ENCODE results near the gene CLDN14.
A peak's percentile ranks its signal among the peaks of the same experiment; 100 is the strongest.

CLDN14 gene

GRCh38 chr21:36510911-36511310, 31.0 kb upstream of the CLDN14 start:
- CTCF ChIA-PET, result interaction anchor here (0.7 kb wide), 2 partner anchors 27 to 54 kb away, joined by 3 read pairs; no protein-coding TSS in a partner anchor
- POLR2A ChIA-PET (ENCODE audit: low non-redundant PET), result no interaction called here
- TF ChIP-seq CTCF (conservative IDR thresholded peaks at IDR 0.05; ENCODE audit: low read depth), result no peak
- no peak overlapping the region for H3K27ac ChIP-seq
- no peak for DNase-seq (ENCODE audit: low spot score)

GRCh38 chr21:36509973-36510664, 30.2 kb upstream of the CLDN14 start:
- DNase-seq (ENCODE audit: low spot score), result peak; percentile 63
- CTCF ChIA-PET, result interaction anchor here (0.5 to 0.7 kb wide), 4 partner anchors 195 to 419 kb away, joined by 3 to 4 read pairs (median 3); no protein-coding TSS in a partner anchor
- no peak overlapping the region for H3K27ac ChIP-seq
- POLR2A ChIA-PET (ENCODE audit: low non-redundant PET), result no interaction called here
- no peak for TF ChIP-seq CTCF (conservative IDR thresholded peaks at IDR 0.05; ENCODE audit: low read depth)

GRCh38 chr21:36508948-36509347, 29.0 kb upstream of the CLDN14 start:
- no peak for DNase-seq (ENCODE audit: low spot score)

GRCh38 chr21:36507397-36508018, 27.6 kb upstream of the CLDN14 start:
- no peak overlapping the region for H3K27ac ChIP-seq
- TF ChIP-seq CTCF (conservative IDR thresholded peaks at IDR 0.05; ENCODE audit: low read depth), result no peak
- POLR2A ChIA-PET (ENCODE audit: low non-redundant PET), result no interaction called here
- no peak for DNase-seq (ENCODE audit: low spot score)
- CTCF ChIA-PET, result interaction anchor here (1.3 kb wide), 1 partner anchor 123 kb away, joined by 3 read pairs; no protein-coding TSS in a partner anchor

More at GRCh38 chr21:36508948-36509347, 29.0 kb upstream of the CLDN14 start:
- POLR2A ChIA-PET (ENCODE audit: low non-redundant PET), result no interaction called here
- CTCF ChIA-PET, result no interaction called here
- TF ChIP-seq CTCF (conservative IDR thresholded peaks at IDR 0.05; ENCODE audit: low read depth), result no peak
- no peak overlapping the region for H3K27ac ChIP-seq

- no peak for DNase-seq (ENCODE audit: low spot score)
- ChIA-PET POLR2A (ENCODE audit: low non-redundant PET) (no interaction called here), CTCF (no interaction called here)
- H3K27ac ChIP-seq, result no peak overlapping the region
- no peak for TF ChIP-seq CTCF (conservative IDR thresholded peaks at IDR 0.05; ENCODE audit: low read depth)
These were observed 26.6 kb upstream of the CLDN14 start for GRCh38 chr21:36506482-36506881.

GRCh38 chr21:36504067-36505058, 24.4 kb upstream of the CLDN14 start:
- ChIA-PET CTCF (interaction anchor here (0.5 to 1.3 kb wide), 7 partner anchors 12 to 619 kb away, joined by 3 to 4 read pairs (median 3); no protein-coding TSS in a partner anchor), POLR2A (ENCODE audit: low non-redundant PET) (no interaction called here)
- peak; percentile 13 for DNase-seq (ENCODE audit: low spot score)
- no peak overlapping the region for H3K27ac ChIP-seq
- TF ChIP-seq CTCF (conservative IDR thresholded peaks at IDR 0.05; ENCODE audit: low read depth), result peak; percentile 86
